ENCODE measurements around the gene KIF26A. TPM values are rescaled to one million over a fixed set of nuclear protein-coding genes. Genes with fewer than 3 reads are reported as not detected.
"Not testable (repeated sequence)": the region's sequence is repeated elsewhere in the genome, so short reads cannot be mapped to it uniquely, and the experiment has no call there.

Gene KIF26A
- total and polyA plus RNA-seq, 10 donors: 0.72 to 21.9 (median 9.2) TPM

GRCh38 chr14:104151566-104152245 lies 13.3 kb downstream of the KIF26A start:
- no peak for DNase-seq
- Histone ChIP-seq H3K36me3 (peaks cover 0 to 13% (median 0%) of the 10 kb centered on the region in 6 donors), H3K4me3 (no peak overlapping the region), H3K27ac (no peak overlapping the region), H3K4me1 (peaks cover 0 to 61% (median 32%) of the 10 kb centered on the region in 6 donors), H3K27me3 (replicated peaks in 1 of 7) (peaks cover 0 to 31% (median 0%) of the 10 kb centered on the region in 7 donors), H3K9me3 (no peaks in the 10 kb centered on the region)
- TF ChIP-seq POLR2AphosphoS5 (IDR thresholded peaks at IDR 0.05) (no peak), CTCF (IDR thresholded peaks at IDR 0.05 in 8 of 11, conservative IDR thresholded peaks at IDR 0.05 in 3 of 11) (no peak), POLR2A (IDR thresholded peaks at IDR 0.05) (no peak)
- 89 to 96% (median 94%) methylated on average over 23 to 34 of the region's 34 CpGs for WGBS, 5 donors
- intact Hi-C loops (cut with DNase I; ENCODE audit: low total_unique reads): no loop called here

- WGBS, 5 donors: 79 to 100% (median 92%) methylated on average over 2 to 14 of the region's 14 CpGs
- Histone ChIP-seq H3K36me3 (peaks cover 0 to 13% (median 0%) of the 10 kb centered on the region in 6 donors), H3K27ac (no peak overlapping the region), H3K4me3 (no peak overlapping the region), H3K4me1 (peaks cover 0 to 56% (median 30%) of the 10 kb centered on the region in 6 donors), H3K27me3 (replicated peaks in 1 of 7) (peaks cover 0 to 29% (median 0%) of the 10 kb centered on the region in 7 donors), H3K9me3 (no peaks in the 10 kb centered on the region)
- no peak for TF ChIP-seq POLR2A (IDR thresholded peaks at IDR 0.05)
- no peak for TF ChIP-seq POLR2AphosphoS5 (IDR thresholded peaks at IDR 0.05)
- no peak for TF ChIP-seq CTCF (IDR thresholded peaks at IDR 0.05 in 8 of 11, conservative IDR thresholded peaks at IDR 0.05 in 3 of 11)
- no peak for DNase-seq
- intact Hi-C loops (cut with DNase I; ENCODE audit: low total_unique reads): no loop called here
Observed at GRCh38 chr14:104152246-104152575, 13.8 kb downstream of the KIF26A start.

- H3K9me3 ChIP-seq: no peaks in the 10 kb centered on the region
- TF ChIP-seq POLR2AphosphoS5 (IDR thresholded peaks at IDR 0.05) (no peak), POLR2A (IDR thresholded peaks at IDR 0.05) (no peak)
- WGBS, 5 donors: 79 to 94% (median 87%) methylated on average over 11 to 21 of the region's 21 CpGs
- intact Hi-C loops (cut with DNase I; ENCODE audit: low total_unique reads): no loop called here
- DNase-seq: no peak
- H3K4me1 ChIP-seq: peaks cover 0 to 50% (median 24%) of the 10 kb centered on the region in 6 donors
- H3K36me3 ChIP-seq: peaks cover 0 to 13% (median 0%) of the 10 kb centered on the region in 6 donors
- H3K27me3 ChIP-seq (replicated peaks in 1 of 7): peaks cover 0 to 26% (median 0%) of the 10 kb centered on the region in 7 donors
- H3K4me3 ChIP-seq: no peak overlapping the region
- H3K27ac ChIP-seq: no peak overlapping the region
Observed at GRCh38 chr14:104152686-104153393, 14.5 kb downstream of the KIF26A start.

GRCh38 chr14:104153394-104153755 lies 15.0 kb downstream of the KIF26A start:
- H3K4me3 ChIP-seq; intact Hi-C loops (cut with DNase I; ENCODE audit: low total_unique reads); DNase-seq; H3K27ac ChIP-seq; H3K9me3 ChIP-seq: not testable (repeated sequence)
- peaks cover 0 to 26% (median 0%) of the 10 kb centered on the region in 7 donors for H3K27me3 ChIP-seq (replicated peaks in 1 of 7)
- WGBS, 5 donors: 30 to 63% (median 55%) methylated on average over 5 to 7 of the region's 7 CpGs; no CpG with 5 or more reads in 1 of the 5 donors
- H3K4me1 ChIP-seq: peaks cover 0 to 45% (median 22%) of the 10 kb centered on the region in 6 donors
- H3K36me3 ChIP-seq: peaks cover 0 to 13% (median 0%) of the 10 kb centered on the region in 6 donors

GRCh38 chr14:104154246-104154645 lies 15.9 kb downstream of the KIF26A start:
- H3K4me3 ChIP-seq: no peak overlapping the region
- peaks cover 0 to 13% (median 0%) of the 10 kb centered on the region in 6 donors for H3K36me3 ChIP-seq
- TF ChIP-seq POLR2A (IDR thresholded peaks at IDR 0.05) (no peak), CTCF (IDR thresholded peaks at IDR 0.05 in 8 of 11, conservative IDR thresholded peaks at IDR 0.05 in 3 of 11) (no peak), POLR2AphosphoS5 (IDR thresholded peaks at IDR 0.05) (no peak)
- no peak for DNase-seq
- peaks cover 0 to 24% (median 0%) of the 10 kb centered on the region in 7 donors for H3K27me3 ChIP-seq (replicated peaks in 1 of 7)
- peaks cover 0 to 36% (median 15%) of the 10 kb centered on the region in 6 donors for H3K4me1 ChIP-seq
- no peak overlapping the region for H3K27ac ChIP-seq
- no peaks in the 10 kb centered on the region for H3K9me3 ChIP-seq
- intact Hi-C loops (cut with DNase I; ENCODE audit: low total_unique reads): no loop called here
- 70 to 98% (median 86%) methylated on average over 7 to 15 of the region's 15 CpGs for WGBS, 5 donors
